ENCODE measurements around the gene ANXA4.

ANXA4 gene

DNA sequence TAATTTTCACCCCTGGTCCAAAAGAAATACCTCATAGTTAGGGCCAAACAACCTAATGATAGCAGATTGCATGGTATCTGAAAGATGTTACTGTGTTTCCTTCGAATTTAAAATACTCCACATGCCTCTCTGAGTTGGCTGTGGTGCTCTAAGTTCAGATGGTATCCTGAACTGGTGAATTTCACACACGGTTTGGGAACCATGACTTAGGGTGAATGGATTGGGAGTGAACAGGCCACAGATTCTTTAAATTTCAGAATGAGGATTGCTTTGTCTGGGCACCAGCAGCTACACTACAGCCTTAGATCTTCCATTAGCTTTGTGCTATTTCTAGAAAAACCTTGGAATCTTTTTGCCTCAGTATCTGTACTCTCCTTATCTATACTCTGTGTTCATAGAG is 93.7 kb downstream of the ANXA4 start (continued):
- no peak for TF ChIP-seq PPARA (CRISPR knock-in tag; IDR thresholded peaks at IDR 0.05; ENCODE audit: borderline replicate concordance)
- TF ChIP-seq BACH2 (CRISPR knock-in tag; IDR thresholded peaks at IDR 0.05; ENCODE audit: borderline replicate concordance), result no peak

DNA sequence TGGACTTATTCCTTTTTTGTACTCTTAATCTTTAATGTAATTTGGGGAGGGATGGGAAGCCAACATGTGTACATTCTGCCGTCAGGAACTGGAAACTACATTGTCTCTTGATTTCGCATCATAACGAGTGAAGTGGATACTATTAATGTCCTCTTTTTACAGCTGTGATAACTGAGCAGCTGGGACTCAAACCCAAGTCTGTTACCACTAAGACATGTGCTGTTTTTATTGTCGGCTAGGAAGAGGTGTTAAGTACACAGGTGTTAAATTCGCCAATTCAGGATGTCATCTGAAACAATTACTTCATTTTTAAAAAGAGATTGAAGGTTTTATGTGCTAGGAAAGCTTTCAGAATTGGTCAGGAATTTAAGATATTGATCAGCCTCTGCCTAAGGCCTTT is 94.4 kb downstream of the ANXA4 start:
- no peak for ATAC-seq
- TF ChIP-seq ISL1 (CRISPR knock-in tag; IDR thresholded peaks at IDR 0.05) (no peak), CSDC2 (CRISPR knock-in tag; IDR thresholded peaks at IDR 0.05) (no peak), RARB (CRISPR knock-in tag; IDR thresholded peaks at IDR 0.05) (no peak), ZNF8 (CRISPR knock-in tag; IDR thresholded peaks at IDR 0.05) (no peak), ZFP3 (CRISPR knock-in tag; IDR thresholded peaks at IDR 0.05) (no peak), TCF4 (CRISPR knock-in tag; IDR thresholded peaks at IDR 0.05; ENCODE audit: borderline replicate concordance) (no peak), SNAI2 (CRISPR knock-in tag; IDR thresholded peaks at IDR 0.05) (no peak), OSR1 (CRISPR knock-in tag; IDR thresholded peaks at IDR 0.05) (no peak), ESRRG (CRISPR knock-in tag; IDR thresholded peaks at IDR 0.05) (no peak), PPARA (CRISPR knock-in tag; IDR thresholded peaks at IDR 0.05; ENCODE audit: borderline replicate concordance) (no peak), ZFP30 (CRISPR knock-in tag; IDR thresholded peaks at IDR 0.05) (no peak), BACH2 (CRISPR knock-in tag; IDR thresholded peaks at IDR 0.05; ENCODE audit: borderline replicate concordance) (no peak), ZNF565 (CRISPR knock-in tag; conservative IDR thresholded peaks at IDR 0.05; ENCODE audit: low read depth) (no peak), ARNTL (CRISPR knock-in tag; IDR thresholded peaks at IDR 0.05; ENCODE audit: borderline replicate concordance, low read depth) (no peak), TOX (CRISPR knock-in tag; IDR thresholded peaks at IDR 0.05; ENCODE audit: borderline replicate concordance) (no peak)
- TF ChIP-seq, protein P1, sequence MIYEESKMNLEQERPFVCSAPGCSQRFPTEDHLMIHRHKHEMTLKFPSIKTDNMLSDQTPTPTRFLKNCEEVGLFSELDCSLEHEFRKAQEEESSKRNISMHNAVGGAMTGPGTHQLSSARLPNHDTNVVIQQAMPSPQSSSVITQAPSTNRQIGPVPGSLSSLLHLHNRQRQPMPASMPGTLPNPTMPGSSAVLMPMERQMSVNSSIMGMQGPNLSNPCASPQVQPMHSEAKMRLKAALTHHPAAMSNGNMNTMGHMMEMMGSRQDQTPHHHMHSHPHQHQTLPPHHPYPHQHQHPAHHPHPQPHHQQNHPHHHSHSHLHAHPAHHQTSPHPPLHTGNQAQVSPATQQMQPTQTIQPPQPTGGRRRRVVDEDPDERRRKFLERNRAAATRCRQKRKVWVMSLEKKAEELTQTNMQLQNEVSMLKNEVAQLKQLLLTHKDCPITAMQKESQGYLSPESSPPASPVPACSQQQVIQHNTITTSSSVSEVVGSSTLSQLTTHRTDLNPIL (CRISPR knock-in tag; IDR thresholded peaks at IDR 0.05; ENCODE audit: low read depth), result no peak
- TF ChIP-seq, protein P2, sequence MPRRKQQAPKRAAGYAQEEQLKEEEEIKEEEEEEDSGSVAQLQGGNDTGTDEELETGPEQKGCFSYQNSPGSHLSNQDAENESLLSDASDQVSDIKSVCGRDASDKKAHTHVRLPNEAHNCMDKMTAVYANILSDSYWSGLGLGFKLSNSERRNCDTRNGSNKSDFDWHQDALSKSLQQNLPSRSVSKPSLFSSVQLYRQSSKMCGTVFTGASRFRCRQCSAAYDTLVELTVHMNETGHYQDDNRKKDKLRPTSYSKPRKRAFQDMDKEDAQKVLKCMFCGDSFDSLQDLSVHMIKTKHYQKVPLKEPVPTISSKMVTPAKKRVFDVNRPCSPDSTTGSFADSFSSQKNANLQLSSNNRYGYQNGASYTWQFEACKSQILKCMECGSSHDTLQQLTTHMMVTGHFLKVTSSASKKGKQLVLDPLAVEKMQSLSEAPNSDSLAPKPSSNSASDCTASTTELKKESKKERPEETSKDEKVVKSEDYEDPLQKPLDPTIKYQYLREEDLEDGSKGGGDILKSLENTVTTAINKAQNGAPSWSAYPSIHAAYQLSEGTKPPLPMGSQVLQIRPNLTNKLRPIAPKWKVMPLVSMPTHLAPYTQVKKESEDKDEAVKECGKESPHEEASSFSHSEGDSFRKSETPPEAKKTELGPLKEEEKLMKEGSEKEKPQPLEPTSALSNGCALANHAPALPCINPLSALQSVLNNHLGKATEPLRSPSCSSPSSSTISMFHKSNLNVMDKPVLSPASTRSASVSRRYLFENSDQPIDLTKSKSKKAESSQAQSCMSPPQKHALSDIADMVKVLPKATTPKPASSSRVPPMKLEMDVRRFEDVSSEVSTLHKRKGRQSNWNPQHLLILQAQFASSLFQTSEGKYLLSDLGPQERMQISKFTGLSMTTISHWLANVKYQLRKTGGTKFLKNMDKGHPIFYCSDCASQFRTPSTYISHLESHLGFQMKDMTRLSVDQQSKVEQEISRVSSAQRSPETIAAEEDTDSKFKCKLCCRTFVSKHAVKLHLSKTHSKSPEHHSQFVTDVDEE (CRISPR knock-in tag; IDR thresholded peaks at IDR 0.05), result no peak
- TF ChIP-seq, protein P3, sequence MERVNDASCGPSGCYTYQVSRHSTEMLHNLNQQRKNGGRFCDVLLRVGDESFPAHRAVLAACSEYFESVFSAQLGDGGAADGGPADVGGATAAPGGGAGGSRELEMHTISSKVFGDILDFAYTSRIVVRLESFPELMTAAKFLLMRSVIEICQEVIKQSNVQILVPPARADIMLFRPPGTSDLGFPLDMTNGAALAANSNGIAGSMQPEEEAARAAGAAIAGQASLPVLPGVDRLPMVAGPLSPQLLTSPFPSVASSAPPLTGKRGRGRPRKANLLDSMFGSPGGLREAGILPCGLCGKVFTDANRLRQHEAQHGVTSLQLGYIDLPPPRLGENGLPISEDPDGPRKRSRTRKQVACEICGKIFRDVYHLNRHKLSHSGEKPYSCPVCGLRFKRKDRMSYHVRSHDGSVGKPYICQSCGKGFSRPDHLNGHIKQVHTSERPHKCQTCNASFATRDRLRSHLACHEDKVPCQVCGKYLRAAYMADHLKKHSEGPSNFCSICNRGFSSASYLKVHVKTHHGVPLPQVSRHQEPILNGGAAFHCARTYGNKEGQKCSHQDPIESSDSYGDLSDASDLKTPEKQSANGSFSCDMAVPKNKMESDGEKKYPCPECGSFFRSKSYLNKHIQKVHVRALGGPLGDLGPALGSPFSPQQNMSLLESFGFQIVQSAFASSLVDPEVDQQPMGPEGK (CRISPR knock-in tag; IDR thresholded peaks at IDR 0.05; ENCODE audit: borderline replicate concordance), result no peak

DNA sequence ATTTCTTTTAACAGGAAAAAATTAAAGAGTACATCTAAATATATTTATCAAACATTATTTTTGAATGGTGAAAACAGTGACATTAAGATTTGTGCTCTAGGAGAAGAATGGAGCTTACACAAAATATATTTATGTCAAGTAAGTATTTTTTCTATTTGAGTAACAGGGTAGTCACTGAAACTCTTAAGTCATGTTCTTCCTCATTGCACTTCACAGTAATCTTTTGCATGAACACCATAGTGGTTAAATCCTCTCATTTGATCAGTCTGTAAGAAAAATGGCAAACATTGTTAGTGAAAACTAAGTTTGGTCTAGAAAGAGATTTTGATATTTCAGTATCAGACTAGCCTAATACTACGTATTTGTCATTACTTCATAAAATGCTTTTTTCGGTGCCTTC is 95.6 kb downstream of the ANXA4 start:
- TF ChIP-seq, protein P2 (CRISPR knock-in tag; IDR thresholded peaks at IDR 0.05), result no peak
- TF ChIP-seq, protein P3 (CRISPR knock-in tag; IDR thresholded peaks at IDR 0.05; ENCODE audit: borderline replicate concordance), result no peak
- TF ChIP-seq TOX (CRISPR knock-in tag; IDR thresholded peaks at IDR 0.05; ENCODE audit: borderline replicate concordance) (no peak), ARNTL (CRISPR knock-in tag; IDR thresholded peaks at IDR 0.05; ENCODE audit: borderline replicate concordance, low read depth) (no peak), TCF4 (CRISPR knock-in tag; IDR thresholded peaks at IDR 0.05; ENCODE audit: borderline replicate concordance) (no peak), CSDC2 (CRISPR knock-in tag; IDR thresholded peaks at IDR 0.05) (no peak), ZC3H10 (CRISPR knock-in tag; IDR thresholded peaks at IDR 0.05) (no peak), ISL1 (CRISPR knock-in tag; IDR thresholded peaks at IDR 0.05) (no peak), ZFP3 (CRISPR knock-in tag; IDR thresholded peaks at IDR 0.05) (no peak)
- TF ChIP-seq, protein P4, sequence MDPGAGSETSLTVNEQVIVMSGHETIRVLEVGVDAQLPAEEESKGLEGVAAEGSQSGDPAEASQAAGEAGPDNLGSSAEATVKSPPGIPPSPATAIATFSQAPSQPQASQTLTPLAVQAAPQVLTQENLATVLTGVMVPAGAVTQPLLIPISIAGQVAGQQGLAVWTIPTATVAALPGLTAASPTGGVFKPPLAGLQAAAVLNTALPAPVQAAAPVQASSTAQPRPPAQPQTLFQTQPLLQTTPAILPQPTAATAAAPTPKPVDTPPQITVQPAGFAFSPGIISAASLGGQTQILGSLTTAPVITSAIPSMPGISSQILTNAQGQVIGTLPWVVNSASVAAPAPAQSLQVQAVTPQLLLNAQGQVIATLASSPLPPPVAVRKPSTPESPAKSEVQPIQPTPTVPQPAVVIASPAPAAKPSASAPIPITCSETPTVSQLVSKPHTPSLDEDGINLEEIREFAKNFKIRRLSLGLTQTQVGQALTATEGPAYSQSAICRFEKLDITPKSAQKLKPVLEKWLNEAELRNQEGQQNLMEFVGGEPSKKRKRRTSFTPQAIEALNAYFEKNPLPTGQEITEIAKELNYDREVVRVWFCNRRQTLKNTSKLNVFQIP (CRISPR knock-in tag; IDR thresholded peaks at IDR 0.05; ENCODE audit: borderline replicate concordance, low read depth), result no peak
- ATAC-seq, result no peak
